RPMI7951 (cell line): ENCODE data around the gene SAG. TPM values are rescaled to one million over a fixed set of nuclear protein-coding genes. Genes with fewer than 3 reads are reported as not detected.

Source experiments
- DNase-seq: peaks from one replicate; pipeline ENCODE4 v3.0.0-alpha.2; 2012; ENCODE audit warnings: low read depth
- total RNA-seq: library from RNA; depleted of rRNA; stranded (reverse); fragments of >200 nt; shearing (Covaris generic); gene quantifications from 2 replicates; pipeline ENCODE4 v1.2.3, GENCODE V29; 2014

SAG gene
- total RNA-seq, 1 experiment from 2014 or later = 0.12 TPM

GRCh38 chr2:233288663-233289062 is 19.0 kb upstream of the SAG start:
- peak; percentile 85 for DNase-seq

DNA sequence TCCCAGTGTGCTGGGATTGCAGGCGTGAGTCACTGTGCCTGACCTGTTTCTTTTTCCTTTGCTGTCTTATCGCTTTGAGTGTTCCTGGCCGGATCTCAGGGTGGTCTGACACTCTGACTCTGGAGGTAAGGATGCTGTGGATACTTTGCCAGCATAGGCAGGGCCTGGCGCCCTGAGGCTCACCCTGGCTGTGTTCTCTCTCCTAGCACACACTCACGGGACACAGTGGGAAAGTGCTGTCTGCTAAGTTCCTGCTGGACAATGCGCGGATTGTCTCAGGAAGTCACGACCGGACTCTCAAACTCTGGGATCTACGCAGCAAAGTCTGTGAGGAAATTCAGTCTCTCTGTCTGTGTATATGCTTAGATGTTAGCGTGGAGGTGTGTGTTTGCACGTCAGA is 18.0 kb upstream of the SAG start:
- DNase-seq = no peak

DNA sequence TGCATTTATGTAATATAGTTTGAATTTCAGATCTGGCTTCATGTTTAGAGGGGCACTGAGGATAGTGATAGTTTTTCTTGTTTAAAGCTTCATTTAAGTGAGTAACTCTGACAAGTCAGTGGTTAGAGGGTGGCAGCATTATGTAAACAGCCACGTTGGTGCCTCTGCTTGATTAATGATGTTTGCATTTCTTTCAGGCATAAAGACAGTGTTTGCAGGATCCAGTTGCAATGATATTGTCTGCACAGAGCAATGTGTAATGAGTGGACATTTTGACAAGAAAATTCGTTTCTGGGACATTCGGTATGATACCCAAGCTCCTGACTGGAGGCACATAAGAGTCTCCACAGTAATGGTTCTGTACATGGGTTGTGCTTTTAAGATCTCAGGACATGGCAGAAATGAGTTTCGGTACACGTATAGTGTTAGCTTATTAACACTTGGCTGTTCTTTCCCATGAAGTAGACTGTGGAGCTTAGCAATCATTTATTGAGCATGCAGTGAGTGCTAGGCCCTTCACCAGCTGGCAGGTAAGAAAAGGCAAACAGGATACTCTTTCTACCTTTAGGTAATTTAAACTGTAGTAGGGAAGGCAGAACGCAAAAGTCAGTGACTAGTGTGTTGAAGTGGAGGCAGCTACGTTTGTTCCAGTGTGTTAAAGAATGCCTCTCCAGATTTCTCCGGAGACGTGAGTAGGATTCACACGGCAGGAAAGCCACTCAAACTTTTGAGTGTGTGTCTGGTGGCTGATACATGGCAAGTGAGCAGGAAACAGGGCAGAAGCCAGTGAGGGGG is 17.4 kb upstream of the SAG start:
- DNase-seq = no peak

- DNase-seq = no peak
Measured at GRCh38 chr2:233295891-233296290, 11.7 kb upstream of the SAG start.

GRCh38 chr2:233297076-233297475 is 10.5 kb upstream of the SAG start:
- DNase-seq = no peak

GRCh38 chr2:233300401-233300800 is 7.2 kb upstream of the SAG start:
- no peak for DNase-seq

GRCh38 chr2:233301248-233301647 is 6.4 kb upstream of the SAG start:
- no peak for DNase-seq

GRCh38 chr2:233301811-233302210 is 5.8 kb upstream of the SAG start:
- DNase-seq = no peak

DNA sequence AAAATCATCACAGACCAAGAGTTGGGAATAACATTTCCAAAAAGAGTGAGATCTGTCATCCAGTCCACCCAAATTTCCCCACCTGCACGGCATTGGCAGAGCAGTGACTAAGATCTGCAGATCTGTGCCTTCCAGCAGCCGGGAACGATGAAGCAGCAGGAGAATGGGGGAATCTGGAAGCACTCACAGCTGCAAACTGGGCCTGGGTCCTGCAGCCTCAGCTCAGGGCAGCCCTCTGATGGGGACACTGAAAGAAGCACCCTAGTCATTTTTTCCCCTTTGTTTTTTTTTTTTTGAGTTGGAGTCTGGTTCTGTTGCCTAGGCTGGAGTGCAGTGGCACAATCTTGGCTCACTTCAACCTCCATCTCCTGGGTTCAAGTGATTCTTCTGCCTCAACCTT is 4.4 kb upstream of the SAG start:
- no peak for DNase-seq

DNA sequence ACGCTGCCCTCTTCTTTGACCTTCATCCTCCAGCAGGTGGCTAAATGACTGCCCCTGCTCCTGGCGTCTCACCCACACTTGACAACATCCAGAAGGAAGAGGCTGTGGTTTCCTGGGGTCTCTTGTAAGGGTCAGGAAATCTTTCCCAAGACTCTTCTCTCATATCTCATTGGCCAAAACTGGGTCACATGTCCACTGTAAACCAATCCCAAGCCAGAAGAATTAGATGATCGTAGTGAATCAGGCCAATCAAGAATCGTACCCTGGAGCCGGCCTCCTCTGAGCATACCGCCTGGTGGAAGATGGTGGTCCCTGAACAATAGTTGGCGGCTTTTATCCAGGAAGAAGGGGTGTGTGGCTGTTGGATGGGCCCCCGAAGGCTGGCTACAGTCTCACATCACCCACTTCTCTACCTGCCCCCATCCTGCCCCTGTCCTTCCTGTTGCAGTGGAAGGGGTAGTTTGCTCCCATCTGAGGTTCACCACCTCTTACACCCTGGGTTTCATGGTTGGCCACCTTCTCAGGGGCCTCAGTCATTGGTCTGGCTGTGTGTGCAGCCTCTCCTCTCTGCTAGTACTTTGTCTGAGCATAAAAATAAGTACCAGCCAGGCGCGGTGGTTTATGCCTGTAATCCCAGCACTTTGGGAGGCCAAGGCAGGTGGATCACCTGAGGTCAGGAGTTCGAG is 3.8 kb downstream of the SAG start:
- DNase-seq = peak; percentile 8

DNA sequence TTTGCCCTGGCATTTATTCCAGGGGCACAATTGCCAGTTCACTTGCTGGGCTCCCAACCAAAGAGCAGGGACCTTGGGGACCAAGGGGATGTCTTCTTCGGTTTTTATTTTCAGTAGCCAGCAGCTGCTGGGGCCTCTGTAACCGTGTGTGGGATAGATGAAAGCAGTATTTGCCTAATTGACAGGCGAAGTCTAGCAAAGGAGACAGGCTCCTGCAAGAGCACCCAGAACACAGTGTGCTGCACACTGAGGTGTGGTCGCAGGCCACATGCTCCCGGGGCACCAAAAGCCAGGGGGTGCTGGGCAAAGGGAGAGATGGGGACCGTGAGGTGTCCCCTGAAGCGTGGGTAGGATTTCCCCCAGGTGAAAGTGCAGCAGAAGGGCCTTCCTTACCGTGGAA is 5.3 kb downstream of the SAG start:
- no peak for DNase-seq

- DNase-seq = no peak
Measured at GRCh38 chr2:233314180-233314925, 6.7 kb downstream of the SAG start.

DNA sequence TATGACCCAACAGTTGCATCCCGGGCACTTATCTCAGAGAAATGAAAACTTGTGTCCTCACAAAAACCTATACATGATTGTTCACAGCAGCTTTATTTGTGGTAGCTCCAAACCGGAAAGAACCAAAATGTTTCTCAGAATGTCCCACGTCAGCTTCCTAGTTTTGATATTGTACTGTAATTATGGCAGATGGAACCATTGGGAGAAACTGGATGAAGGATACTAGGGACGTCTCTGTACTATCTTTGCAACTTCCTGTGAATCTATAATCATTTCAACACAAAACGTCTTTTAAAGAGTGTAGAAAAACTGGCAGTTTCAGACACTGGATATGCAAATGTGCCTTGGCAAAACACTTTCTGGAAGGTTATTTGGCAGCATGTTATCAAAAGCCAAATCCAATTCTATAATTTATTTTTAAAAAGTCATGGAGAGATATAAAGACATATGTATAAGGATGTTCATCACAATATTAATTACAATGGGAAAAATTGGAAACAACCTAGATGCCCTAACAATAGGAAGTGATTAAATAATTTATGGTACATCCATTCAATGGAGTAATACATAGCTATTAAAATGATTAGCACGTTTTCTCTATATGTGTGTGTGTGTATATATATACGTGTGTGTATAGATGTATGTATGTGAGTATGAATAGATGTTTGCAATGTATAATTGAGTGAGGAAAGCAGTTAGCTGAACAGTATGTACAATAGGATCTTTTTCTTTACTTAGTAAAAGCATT is 9.8 kb downstream of the SAG start:
- no peak for DNase-seq

GRCh38 chr2:233319256-233319655 is 11.6 kb downstream of the SAG start:
- no peak for DNase-seq

GRCh38 chr2:233320470-233320869 is 12.9 kb downstream of the SAG start:
- DNase-seq = no peak

GRCh38 chr2:233321166-233321565 is 13.6 kb downstream of the SAG start:
- DNase-seq = no peak

DNA sequence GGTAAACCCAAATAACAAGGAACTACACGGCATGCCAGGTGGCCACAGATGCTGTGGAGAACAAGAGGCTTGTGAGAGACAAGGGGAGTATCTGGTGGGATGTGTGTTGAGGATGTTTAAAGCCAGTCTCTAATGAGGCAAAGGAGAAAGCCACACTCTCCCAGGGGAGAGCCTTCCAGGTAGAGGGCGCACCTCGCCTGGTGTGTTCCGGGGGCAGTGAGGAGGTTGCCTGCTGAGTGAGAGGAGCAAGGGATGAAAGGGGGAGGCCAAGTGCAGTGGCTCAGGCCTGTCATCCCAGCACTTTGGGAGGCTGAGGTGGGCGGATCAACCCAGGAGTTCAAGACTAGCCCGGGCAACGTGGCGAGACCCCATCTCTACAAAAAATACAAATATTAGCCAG is 16.2 kb downstream of the SAG start:
- no peak for DNase-seq

DNA sequence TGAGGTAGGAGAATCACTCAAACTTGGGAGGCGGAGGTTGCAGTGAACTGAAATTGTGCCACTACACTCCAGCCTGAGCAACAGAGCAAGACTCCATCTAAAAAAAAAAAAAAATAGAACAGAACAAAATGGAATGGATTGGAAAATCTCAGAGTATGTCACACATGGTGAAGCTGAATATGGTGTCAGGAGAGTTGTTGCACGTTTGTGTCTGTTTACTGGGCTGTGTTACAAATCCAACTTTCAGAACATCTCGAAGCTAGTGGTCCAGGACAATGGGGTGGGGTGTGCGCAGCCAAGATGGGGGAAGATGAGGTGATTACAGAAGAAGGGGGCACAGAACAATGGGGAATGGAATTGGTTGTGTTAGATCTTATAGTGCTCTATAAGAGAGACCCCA is 17.6 kb downstream of the SAG start:
- no peak for DNase-seq

DNA sequence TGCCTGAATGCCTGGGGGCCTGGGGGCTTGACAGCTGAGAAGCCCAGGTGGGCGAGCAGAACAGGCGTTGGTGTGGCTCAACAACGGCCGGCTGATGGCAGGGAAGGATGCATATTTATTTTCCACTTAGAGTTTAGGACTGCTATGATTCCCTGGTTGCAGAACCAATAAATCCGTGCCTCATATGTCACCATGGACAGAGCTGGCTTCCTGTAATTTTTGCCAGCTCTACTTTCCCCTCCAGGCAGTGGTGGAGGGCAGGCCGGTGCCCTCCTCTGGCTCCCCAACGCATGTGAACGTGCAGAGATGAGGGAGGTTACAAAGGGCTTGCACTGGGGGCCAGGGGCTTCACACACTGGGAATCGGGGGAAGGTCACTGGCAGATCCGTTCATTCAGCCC is 18.2 kb downstream of the SAG start:
- no peak for DNase-seq

GRCh38 chr2:233326500-233326899 is 18.9 kb downstream of the SAG start:
- no peak for DNase-seq

DNA sequence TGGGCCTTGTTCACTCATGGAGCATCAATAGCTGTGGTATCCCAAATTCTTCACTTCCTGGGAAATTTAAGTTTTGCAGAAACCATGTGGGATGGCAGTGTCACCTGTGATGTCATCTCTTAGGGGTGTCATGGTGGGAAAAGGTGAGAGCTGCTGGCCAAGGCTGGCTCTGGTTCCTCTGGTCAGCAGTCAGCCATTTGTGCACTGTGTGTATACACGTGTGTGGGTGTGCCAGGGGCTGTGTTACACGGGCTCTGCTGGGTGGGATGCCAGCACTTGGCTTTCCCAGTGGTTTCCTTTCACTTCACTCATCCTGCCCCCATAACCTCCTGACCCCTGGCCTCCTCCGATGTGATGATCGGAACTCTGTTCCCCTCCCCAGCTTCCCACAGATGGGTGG is 21.3 kb downstream of the SAG start:
- DNase-seq = no peak

DNA sequence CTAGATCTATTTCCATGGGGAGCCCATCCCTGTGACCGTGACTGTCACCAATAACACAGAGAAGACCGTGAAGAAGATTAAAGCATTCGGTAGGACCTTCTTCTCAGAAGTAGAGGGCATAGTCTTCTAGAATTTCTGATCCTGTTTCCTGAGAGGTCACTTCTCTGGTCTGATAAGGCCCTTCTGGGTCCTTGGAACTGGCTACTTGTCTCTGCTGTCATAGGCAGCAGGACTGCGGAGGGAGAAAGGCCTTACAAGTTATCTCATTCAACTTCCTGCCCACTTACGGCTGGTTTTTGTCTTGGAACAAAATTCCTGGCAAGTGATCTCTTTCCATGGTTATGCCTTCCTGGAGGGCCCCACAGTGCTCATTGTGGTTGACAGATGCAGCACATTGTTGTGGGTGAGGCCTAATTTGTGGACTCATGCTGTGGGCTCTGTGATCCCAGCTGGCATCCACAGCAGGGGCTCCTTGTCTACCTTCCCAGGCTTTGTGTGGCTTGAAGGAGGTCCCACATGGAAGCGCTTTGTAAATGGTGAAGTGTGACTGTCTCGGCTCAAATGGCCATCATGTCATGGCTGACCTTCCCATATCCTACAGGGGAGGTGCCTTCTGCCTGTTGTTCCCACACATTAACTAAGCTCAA is 22.0 kb downstream of the SAG start:
- peak; percentile 83 for DNase-seq
